Stomach (tissue), 9 donors: Measurements from ENCODE around the gene C3orf62. TPM values are rescaled to one million over a fixed set of nuclear protein-coding genes. Genes with fewer than 3 reads are reported as not detected.
"Not testable (repeated sequence)": the region's sequence is repeated elsewhere in the genome, so short reads cannot be mapped to it uniquely, and the experiment has no call there.

Source experiments
- DNase-seq, 2 donors: peaks; one replicate each; pipeline versions ENCODE4 v3.0.0 to v3.0.0-alpha.2; 2013 to 2019
- H3K27ac ChIP-seq, 5 donors: fragments of 200-600 bp in 4 of 5; sonication (generic) in 4 of 5; one replicate each; pipeline ENCODE4 v1.5.1; 2013 to 2019; ENCODE audit warnings: mild to moderate bottlenecking in 1 of 5, moderate library complexity in 1 of 5
- H3K27me3 ChIP-seq, 3 donors: fragments of 200-600 bp; sonication (generic); one replicate each; pipeline ENCODE4 v1.5.1; 2017 to 2019; ENCODE audit warnings: mixed run types in 1 of 3
- H3K36me3 ChIP-seq, 4 donors: fragments of 200-600 bp; sonication (generic); 1 replicate in 3 of 4; 2 replicates in 1 of 4; pipeline ENCODE4 v1.5.1; 2016 to 2019
- H3K4me1 ChIP-seq, 4 donors: fragments of 200-600 bp; sonication (generic); one replicate each; pipeline ENCODE4 v1.5.1; 2016 to 2019
- H3K4me3 ChIP-seq, 4 donors: fragments of 200-600 bp; sonication (generic) in 3 of 4; one replicate each; pipeline ENCODE4 v1.5.1; 2016 to 2019; ENCODE audit warnings: mild to moderate bottlenecking in 1 of 4
- H3K9me3 ChIP-seq, 4 donors: fragments of 200-600 bp; sonication (generic); one replicate each; pipeline ENCODE4 v1.5.1; 2016 to 2019
- EP300 ChIP-seq: sonication (generic); formaldehyde crosslinking; IDR thresholded peaks from one replicate; pipeline ENCODE4 v1.6.1; 2017; ENCODE audit warnings: antibody characterized with exemption
- POLR2A ChIP-seq, 4 donors: fragments of 450-650 bp; IDR thresholded peaks; one replicate each; pipeline ENCODE4 v1.6.1; 2016; ENCODE audit warnings: antibody characterized with exemption in 4 of 4, control low read depth in 2 of 4, mild to moderate bottlenecking in 1 of 4, moderate library complexity in 1 of 4
- POLR2AphosphoS5 ChIP-seq, 3 donors: sonication (generic); formaldehyde crosslinking; IDR thresholded peaks; one replicate each; pipeline ENCODE4 v1.6.1; 2016; ENCODE audit warnings: antibody characterized with exemption in 3 of 3
- WGBS, 5 donors: extraction: QIAGEN DNeasy Blood & Tissue Kit in 3 of 5; methylation state at CpG; one replicate each; pipeline versions ENCODE4 v1.1.5 to v1.1.7; 2013 to 2018; 5-methylcytosine and 5-hydroxymethylcytosine counted together
- intact Hi-C: fragments of 100-400 bp; cut with DNase I; formaldehyde crosslinking; loops from one replicate; pipeline ENCODE4 v1.15.1; 2023; ENCODE audit warnings: low total_unique reads
- polyA plus RNA-seq, 3 donors: library from polyadenylated mRNA; stranded (reverse); fragments of 200-250 nt; gene quantifications; one replicate each; pipeline ENCODE4 v1.2.3, GENCODE V29; 2013
- total RNA-seq, 5 donors: library from RNA; depleted of rRNA; stranded (reverse); fragments of >200 nt; gene quantifications; one replicate each; pipeline versions ENCODE4 v1.1.0 to v1.2.3, GENCODE V29; 2014 to 2016
- TF ChIP-seq, protein P1 (sequence below), 7 experiments: fragments of 450-650 bp in 4 of 7; fragments of 200-600 bp in 3 of 7; sonication (generic) in 3 of 7; IDR thresholded peaks; one replicate each; pipeline ENCODE4 v1.5.1; 2016 to 2019; ENCODE audit warnings: antibody characterized with exemption in 7 of 7, control low read depth in 2 of 7, mild to moderate bottlenecking in 1 of 7
- donor health status: healthy with polysubstance abuse.
- donor health status: Bipolar disorder and iron deficiency.
- donor health status: healthy.

Gene C3orf62
- total and polyA plus RNA-seq, 8 donors = 1.7 to 32.7 (median 3.5) TPM

GRCh38 chr3:49248840-49249227 is 28.2 kb downstream of the C3orf62 start:
- intact Hi-C loops = no loop called here
- peaks cover 0 to 18% (median 4%) of the 10 kb centered on the region in 4 donors for H3K4me1 ChIP-seq
- peak overlapping the region in 3 of 5 donors; percentile 33 to 71 (median 59) for H3K27ac ChIP-seq
- no peak for TF ChIP-seq POLR2A (IDR thresholded peaks at IDR 0.05)
- no peak for TF ChIP-seq POLR2AphosphoS5 (IDR thresholded peaks at IDR 0.05)
- no peak overlapping the region for H3K4me3 ChIP-seq
- H3K36me3 ChIP-seq = no peaks in the 10 kb centered on the region
- peak in 1 of 2 donors; percentile 45 for DNase-seq
- no peaks in the 10 kb centered on the region for H3K27me3 ChIP-seq
- no peaks in the 10 kb centered on the region for H3K9me3 ChIP-seq

- Histone ChIP-seq H3K27me3 (no peaks in the 10 kb centered on the region), H3K9me3 (no peaks in the 10 kb centered on the region)
- WGBS, 5 donors = 48 to 58% (median 54%) methylated on average over 1 of the region's 1 CpG
Measured at GRCh38 chr3:49244581-49245205, 32.3 kb downstream of the C3orf62 start.

GRCh38 chr3:49240091-49240490 is 36.9 kb downstream of the C3orf62 start:
- H3K27ac ChIP-seq = peak overlapping the region in 1 of 5 donors; percentile 51
- H3K4me3 ChIP-seq, H3K36me3 ChIP-seq, DNase-seq, H3K9me3 ChIP-seq, intact Hi-C loops, H3K27me3 ChIP-seq: not testable (repeated sequence)
- peaks cover 0 to 19% (median 3%) of the 10 kb centered on the region in 4 donors for H3K4me1 ChIP-seq
- WGBS, 5 donors = 88 to 97% (median 93%) methylated on average over 11 of the region's 11 CpGs

More at GRCh38 chr3:49244581-49245205, 32.3 kb downstream of the C3orf62 start:
- Histone ChIP-seq H3K4me3 (no peak overlapping the region), H3K4me1 (peaks cover 0 to 18% (median 4%) of the 10 kb centered on the region in 4 donors), H3K36me3 (no peaks in the 10 kb centered on the region), H3K27ac (no peak overlapping the region)
- DNase-seq = no peak
- no peak for TF ChIP-seq POLR2AphosphoS5 (IDR thresholded peaks at IDR 0.05)
- no peak for TF ChIP-seq POLR2A (IDR thresholded peaks at IDR 0.05)
- TF ChIP-seq, protein P1, sequence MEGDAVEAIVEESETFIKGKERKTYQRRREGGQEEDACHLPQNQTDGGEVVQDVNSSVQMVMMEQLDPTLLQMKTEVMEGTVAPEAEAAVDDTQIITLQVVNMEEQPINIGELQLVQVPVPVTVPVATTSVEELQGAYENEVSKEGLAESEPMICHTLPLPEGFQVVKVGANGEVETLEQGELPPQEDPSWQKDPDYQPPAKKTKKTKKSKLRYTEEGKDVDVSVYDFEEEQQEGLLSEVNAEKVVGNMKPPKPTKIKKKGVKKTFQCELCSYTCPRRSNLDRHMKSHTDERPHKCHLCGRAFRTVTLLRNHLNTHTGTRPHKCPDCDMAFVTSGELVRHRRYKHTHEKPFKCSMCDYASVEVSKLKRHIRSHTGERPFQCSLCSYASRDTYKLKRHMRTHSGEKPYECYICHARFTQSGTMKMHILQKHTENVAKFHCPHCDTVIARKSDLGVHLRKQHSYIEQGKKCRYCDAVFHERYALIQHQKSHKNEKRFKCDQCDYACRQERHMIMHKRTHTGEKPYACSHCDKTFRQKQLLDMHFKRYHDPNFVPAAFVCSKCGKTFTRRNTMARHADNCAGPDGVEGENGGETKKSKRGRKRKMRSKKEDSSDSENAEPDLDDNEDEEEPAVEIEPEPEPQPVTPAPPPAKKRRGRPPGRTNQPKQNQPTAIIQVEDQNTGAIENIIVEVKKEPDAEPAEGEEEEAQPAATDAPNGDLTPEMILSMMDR (IDR thresholded peaks at IDR 0.05) = no peak
- TF ChIP-seq EP300 = no peak
- intact Hi-C loops = no loop called here

DNA sequence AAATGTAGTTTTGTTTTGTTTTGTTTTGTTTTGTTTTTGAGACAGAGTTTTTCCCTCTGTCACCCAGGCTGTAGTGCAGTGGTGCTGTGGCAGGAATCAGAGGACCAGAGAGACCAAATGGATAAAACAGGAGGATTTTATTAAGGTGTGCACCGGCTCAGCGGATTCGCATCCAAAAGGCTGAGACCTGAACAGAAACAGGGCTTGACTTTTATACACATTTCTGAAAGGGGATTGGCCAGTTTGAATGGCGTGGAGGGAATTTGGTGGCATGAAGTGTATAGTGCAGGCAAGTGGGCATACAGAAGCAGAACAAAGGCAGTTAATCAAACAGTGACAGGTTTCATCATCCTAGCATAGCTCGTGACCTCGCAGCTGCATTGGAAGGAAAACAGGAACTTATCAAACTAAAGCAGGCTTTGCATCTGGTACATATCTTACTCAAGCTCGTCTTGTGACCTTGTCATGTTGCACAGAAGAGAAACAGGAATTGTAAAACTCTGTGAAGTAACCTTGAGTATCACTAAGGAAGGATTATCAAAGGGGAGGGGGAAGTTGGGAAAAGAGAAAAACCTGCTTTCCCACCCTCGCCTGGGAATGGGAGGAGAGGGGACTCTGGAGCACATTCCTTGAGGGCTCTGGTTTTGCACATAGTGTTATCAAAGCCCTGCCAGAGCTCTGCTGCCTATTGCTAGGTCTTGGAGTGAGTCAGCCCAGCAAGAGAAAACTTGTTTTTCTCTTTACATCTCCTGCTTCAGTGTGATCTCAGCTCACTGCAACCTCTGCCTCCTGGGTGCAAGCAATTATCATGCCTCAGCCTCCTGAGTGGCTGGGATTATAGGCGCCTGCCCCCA is 38.5 kb downstream of the C3orf62 start:
- 52 to 64% (median 56%) methylated on average over 9 of the region's 9 CpGs for WGBS, 5 donors
- peaks cover 0 to 8% (median 0%) of the 10 kb centered on the region in 4 donors for H3K36me3 ChIP-seq
- no peak overlapping the region for H3K4me3 ChIP-seq
- TF ChIP-seq POLR2A (IDR thresholded peaks at IDR 0.05) = no peak
- peak; percentile 33 to 75 (median 33) for TF ChIP-seq POLR2AphosphoS5 (IDR thresholded peaks at IDR 0.05)
- H3K9me3 ChIP-seq = peaks cover 5 to 25% (median 13%) of the 10 kb centered on the region in 4 donors
- H3K27ac ChIP-seq = peak overlapping the region in 4 of 5 donors; percentile 41 to 77 (median 62)
- no peaks in the 10 kb centered on the region for H3K27me3 ChIP-seq
- H3K4me1 ChIP-seq = peaks cover 0 to 19% (median 3%) of the 10 kb centered on the region in 4 donors
- DNase-seq = peak; percentile 25 to 59
- intact Hi-C loops = no loop called here

DNA sequence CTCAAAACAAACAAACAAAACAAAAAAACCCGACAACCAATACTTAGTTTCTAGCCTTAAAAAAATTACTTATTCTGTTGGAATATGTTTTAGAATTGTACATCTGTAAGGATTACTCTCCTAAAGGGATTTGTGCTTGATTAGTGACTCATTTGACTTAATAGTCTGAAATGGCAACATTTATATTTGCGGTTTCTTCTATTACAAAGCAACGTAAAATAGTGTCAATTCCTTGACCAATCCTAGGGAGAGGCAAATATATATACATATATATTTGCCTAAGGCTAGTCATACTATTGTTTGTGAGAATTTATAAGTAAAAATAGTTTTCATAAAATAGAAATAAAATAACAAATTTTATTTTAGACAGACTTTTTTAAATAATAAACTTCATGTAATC is 39.7 kb downstream of the C3orf62 start:
- intact Hi-C loops = no loop called here
- TF ChIP-seq POLR2AphosphoS5 (IDR thresholded peaks at IDR 0.05) (no peak), EP300 (no peak), POLR2A (IDR thresholded peaks at IDR 0.05) (no peak)
- TF ChIP-seq, protein P1 (IDR thresholded peaks at IDR 0.05) = no peak
- WGBS, 5 donors = 89 to 94% (median 92%) methylated on average over 3 of the region's 3 CpGs

More for the DNA sequence above, 39.7 kb downstream of the C3orf62 start:
- no peak overlapping the region for H3K4me3 ChIP-seq
- H3K9me3 ChIP-seq = peaks cover 14 to 36% (median 23%) of the 10 kb centered on the region in 4 donors
- peaks cover 0 to 8% (median 0%) of the 10 kb centered on the region in 4 donors for H3K36me3 ChIP-seq
- peaks cover 0 to 19% (median 3%) of the 10 kb centered on the region in 4 donors for H3K4me1 ChIP-seq
- DNase-seq = no peak
- no peak overlapping the region for H3K27ac ChIP-seq
- no peaks in the 10 kb centered on the region for H3K27me3 ChIP-seq
